Gastrocnemius medialis (tissue), 4 donors: ENCODE results near the gene REG1A.

ENCODE experiments used
- CTCF ChIP-seq, 5 experiments: fragments of 450-650 bp in 3 of 5; fragments of 200-600 bp in 2 of 5; sonication (generic) in 2 of 5; IDR thresholded peaks in 4 of 5; conservative IDR thresholded peaks in 1 of 5; 1 replicate in 4 of 5; 2 replicates in 1 of 5; pipeline ENCODE4 v1.5.1; 2016 to 2019; ENCODE audit warnings: antibody characterized with exemption in 5 of 5, mild to moderate bottlenecking in 3 of 5, moderate library complexity in 3 of 5
- POLR2A ChIP-seq, 2 donors: fragments of 450-650 bp; IDR thresholded peaks; one replicate each; pipeline ENCODE4 v1.6.1; 2017; ENCODE audit warnings: antibody characterized with exemption in 2 of 2, mild to moderate bottlenecking in 2 of 2, moderate library complexity in 2 of 2

GRCh38 chr2:79159030-79159429, 38.7 kb downstream of the REG1A start:
- TF ChIP-seq CTCF (IDR thresholded peaks at IDR 0.05 in 4 of 5, conservative IDR thresholded peaks at IDR 0.05 in 1 of 5) (no peak), POLR2A (IDR thresholded peaks at IDR 0.05) (no peak)
